ENCODE data around the gene ANTXR1. TPM values are rescaled to one million over a fixed set of nuclear protein-coding genes. Genes with fewer than 3 reads are reported as not detected.
"Not testable (repeated sequence)": the region's sequence is repeated elsewhere in the genome, so short reads cannot be mapped to it uniquely, and the experiment has no call there.

The ANTXR1 gene
- total RNA-seq, 4 donors from 2014 or later = 52.8 to 116 (median 98.9) TPM

- Histone ChIP-seq H3K36me3 (peaks cover 0 to 8% of the 10 kb centered on the region in 2 donors), H3K9me3 (no peaks in the 10 kb centered on the region), H3K4me3 (no peak overlapping the region), H3K27ac (peak overlapping the region in 3 of 4 donors; percentile 29 to 51 (median 43)), H3K4me1 (peaks cover 0 to 68% (median 18%) of the 10 kb centered on the region in 3 donors), H3K27me3 (no peaks in the 10 kb centered on the region)
- WGBS, 2 donors (ENCODE audit: low coverage in 1 of 2) = 68 to 73% methylated on average over 7 of the region's 7 CpGs
- no peak for ATAC-seq
- TF ChIP-seq POLR2A (IDR thresholded peaks at IDR 0.05) (no peak), EP300 (IDR thresholded peaks at IDR 0.05) (no peak), CTCF (IDR thresholded peaks at IDR 0.05) (no peak), POLR2AphosphoS5 (IDR thresholded peaks at IDR 0.05) (no peak)
Observed at GRCh38 chr2:69171897-69172525, 159.0 kb downstream of the ANTXR1 start.

- 86% methylated on average over 1 of the region's 1 CpG; no CpG with 5 or more reads in 1 of the 2 donors for WGBS, 2 donors (ENCODE audit: low coverage in 1 of 2)
- peaks cover 0 to 67% (median 22%) of the 10 kb centered on the region in 3 donors for H3K4me1 ChIP-seq
Observed at GRCh38 chr2:69173706-69174105, 160.7 kb downstream of the ANTXR1 start.

GRCh38 chr2:69174211-69174610 lies 161.2 kb downstream of the ANTXR1 start:
- H3K27me3 ChIP-seq, H3K9me3 ChIP-seq, ATAC-seq, H3K36me3 ChIP-seq, H3K4me3 ChIP-seq: not testable (repeated sequence)
- H3K27ac ChIP-seq = peak overlapping the region in 3 of 4 donors; percentile 38 to 90 (median 40)
- H3K4me1 ChIP-seq = peaks cover 0 to 67% (median 19%) of the 10 kb centered on the region in 3 donors
- WGBS, 2 donors (ENCODE audit: low coverage in 1 of 2) = 70 to 71% methylated on average over 1 to 5 of the region's 5 CpGs

More at GRCh38 chr2:69173706-69174105, 160.7 kb downstream of the ANTXR1 start:
- ATAC-seq = no peak
- H3K27ac ChIP-seq = peak overlapping the region in 3 of 4 donors; percentile 38 to 90 (median 40)
- TF ChIP-seq CTCF (IDR thresholded peaks at IDR 0.05) (no peak), POLR2AphosphoS5 (IDR thresholded peaks at IDR 0.05) (no peak), EP300 (IDR thresholded peaks at IDR 0.05) (no peak), POLR2A (IDR thresholded peaks at IDR 0.05) (no peak)
- no peak overlapping the region for H3K4me3 ChIP-seq
- H3K36me3 ChIP-seq = peaks cover 0 to 8% of the 10 kb centered on the region in 2 donors
- no peaks in the 10 kb centered on the region for H3K9me3 ChIP-seq
- H3K27me3 ChIP-seq = no peaks in the 10 kb centered on the region

GRCh38 chr2:69175790-69176715 lies 163.1 kb downstream of the ANTXR1 start:
- Histone ChIP-seq H3K27ac (peak overlapping the region; percentile 44 to 91 (median 86)), H3K9me3 (no peaks in the 10 kb centered on the region), H3K4me3 (no peak overlapping the region), H3K27me3 (no peaks in the 10 kb centered on the region), H3K36me3 (no peaks in the 10 kb centered on the region), H3K4me1 (peaks cover 0 to 67% (median 17%) of the 10 kb centered on the region in 3 donors)
- WGBS, 2 donors (ENCODE audit: low coverage in 1 of 2) = 52 to 68% methylated on average over 7 of the region's 7 CpGs
- no peak for ATAC-seq
- TF ChIP-seq POLR2AphosphoS5 (IDR thresholded peaks at IDR 0.05) (no peak), EP300 (IDR thresholded peaks at IDR 0.05) (no peak), CTCF (IDR thresholded peaks at IDR 0.05) (no peak), POLR2A (IDR thresholded peaks at IDR 0.05) (no peak)

- TF ChIP-seq POLR2AphosphoS5 (IDR thresholded peaks at IDR 0.05) = peak; percentile 30
- TF ChIP-seq CTCF (IDR thresholded peaks at IDR 0.05) = no peak
- Histone ChIP-seq H3K9me3 (no peaks in the 10 kb centered on the region), H3K4me3 (no peak overlapping the region), H3K27me3 (no peaks in the 10 kb centered on the region), H3K27ac (peak overlapping the region; percentile 57 to 91 (median 86)), H3K36me3 (peaks cover 0 to 9% of the 10 kb centered on the region in 2 donors), H3K4me1 (peaks cover 0 to 61% (median 17%) of the 10 kb centered on the region in 3 donors)
- peak; percentile 43 for ATAC-seq
- WGBS, 2 donors (ENCODE audit: low coverage in 1 of 2) = 33 to 38% methylated on average over 11 to 15 of the region's 16 CpGs
Observed at GRCh38 chr2:69177063-69177771, 164.2 kb downstream of the ANTXR1 start.

Measured in gastroesophageal sphincter (tissue), 4 donors.